HG03571 (cell line): ENCODE measurements around the gene NCLN.
"Not testable (repeated sequence)": the region's sequence is repeated elsewhere in the genome, so short reads cannot be mapped to it uniquely, and the experiment has no call there.

Experiments used
- ATAC-seq: cut with Tn5 transposase; IDR thresholded peaks from one replicate; pipeline ENCODE4 v1.9.1; 2021; ENCODE audit not compliant: unreplicated experiment

The NCLN gene

DNA sequence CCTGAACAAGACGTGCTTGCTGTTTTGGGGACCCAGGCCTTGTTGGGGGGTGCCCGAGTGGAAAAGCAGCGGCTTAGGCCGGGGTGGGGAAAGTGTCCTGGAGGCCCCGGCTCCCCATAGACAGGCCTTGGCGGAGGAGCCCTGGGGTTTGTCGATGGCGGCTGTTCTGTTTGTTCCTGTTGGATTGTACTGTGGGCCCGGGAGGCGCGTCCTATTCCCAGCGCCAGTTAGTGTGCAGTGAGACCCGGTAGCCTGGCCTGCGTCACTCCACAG, 11.1 kb downstream of the NCLN start:
- ATAC-seq = no peak

DNA sequence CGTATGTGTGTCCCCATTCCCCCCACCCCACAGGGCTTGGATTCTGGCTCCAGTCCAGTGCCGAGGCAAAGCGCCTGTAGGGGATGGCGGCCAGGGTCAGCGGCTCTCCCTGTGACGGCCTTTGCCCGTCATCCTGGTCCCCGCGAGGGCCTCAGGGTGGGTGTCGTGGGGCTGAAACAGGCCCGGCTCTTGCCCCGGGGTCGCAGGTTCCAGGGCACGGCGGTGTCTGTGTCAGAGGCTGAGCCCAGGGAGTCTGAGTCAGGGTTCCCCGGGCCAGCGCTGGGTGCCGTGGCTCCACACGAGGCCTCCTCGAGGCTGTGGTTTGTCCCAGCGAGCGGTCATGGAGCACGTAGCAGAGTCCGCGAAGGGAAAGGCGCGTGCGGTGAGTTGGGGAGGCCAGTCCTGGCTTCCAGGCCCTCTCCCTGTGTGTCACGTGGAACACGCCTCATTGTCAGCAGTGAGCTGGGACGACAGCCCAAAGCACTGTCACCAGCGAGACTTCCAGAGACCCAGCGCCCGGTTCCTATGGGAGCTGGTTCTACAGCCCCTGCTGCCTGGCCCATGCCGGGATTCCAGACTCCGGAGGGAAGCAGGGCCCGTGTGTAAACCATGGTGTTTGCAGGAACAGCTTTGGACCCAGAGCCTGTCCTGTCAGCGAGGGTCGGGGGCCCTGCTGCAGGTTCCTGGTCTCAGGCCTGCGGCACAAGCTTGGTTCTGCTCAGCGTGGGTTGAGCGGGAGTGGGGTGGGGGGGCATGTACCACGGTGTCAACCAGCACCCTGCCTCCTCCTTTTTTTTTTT, 13.4 kb downstream of the NCLN start:
- ATAC-seq = no peak

- no peak for ATAC-seq
Measured at GRCh38 chr19:3201072-3201700, 15.5 kb downstream of the NCLN start.

DNA sequence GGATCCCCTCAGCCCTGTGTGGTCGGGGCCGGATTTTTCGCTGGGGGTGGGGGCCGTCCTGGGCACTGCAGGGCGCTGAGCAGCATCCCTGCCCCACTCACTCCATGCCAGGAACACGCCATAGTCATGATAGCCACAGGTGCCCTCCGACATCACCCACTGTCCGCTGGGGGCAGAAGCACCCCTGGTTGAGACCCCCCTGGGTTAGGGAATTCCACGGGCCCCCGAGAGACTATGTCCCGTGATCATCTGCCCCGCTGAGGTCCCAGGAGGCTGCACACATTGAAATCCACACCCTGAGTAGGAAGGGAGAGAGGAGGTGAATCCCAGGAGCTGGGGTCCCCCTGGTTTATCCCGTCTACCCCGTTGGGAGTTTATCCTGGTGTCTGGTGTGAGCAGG, 16.2 kb downstream of the NCLN start:
- no peak for ATAC-seq

GRCh38 chr19:3202346-3202745, 16.6 kb downstream of the NCLN start:
- ATAC-seq = no peak

DNA sequence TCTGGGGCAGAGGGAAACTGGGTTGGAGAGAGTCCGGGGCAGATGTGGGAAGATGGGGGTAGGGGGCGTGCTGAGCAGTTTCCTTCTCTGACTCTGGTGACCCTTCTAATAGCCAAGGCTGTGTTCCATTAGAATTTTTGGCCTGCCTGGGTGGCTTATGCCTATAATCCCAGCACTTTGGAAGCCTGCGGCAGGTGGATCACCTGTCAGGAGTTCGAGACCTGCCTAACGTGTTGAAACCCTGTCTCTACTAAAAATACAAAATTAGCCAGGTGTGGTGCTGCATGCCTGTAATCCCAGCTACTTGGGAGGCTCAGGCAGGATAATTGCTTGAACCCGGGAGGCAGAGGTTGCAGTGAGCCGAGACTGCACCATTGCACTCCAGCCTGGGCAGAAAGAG, 17.2 kb downstream of the NCLN start:
- not testable (repeated sequence) for ATAC-seq

DNA sequence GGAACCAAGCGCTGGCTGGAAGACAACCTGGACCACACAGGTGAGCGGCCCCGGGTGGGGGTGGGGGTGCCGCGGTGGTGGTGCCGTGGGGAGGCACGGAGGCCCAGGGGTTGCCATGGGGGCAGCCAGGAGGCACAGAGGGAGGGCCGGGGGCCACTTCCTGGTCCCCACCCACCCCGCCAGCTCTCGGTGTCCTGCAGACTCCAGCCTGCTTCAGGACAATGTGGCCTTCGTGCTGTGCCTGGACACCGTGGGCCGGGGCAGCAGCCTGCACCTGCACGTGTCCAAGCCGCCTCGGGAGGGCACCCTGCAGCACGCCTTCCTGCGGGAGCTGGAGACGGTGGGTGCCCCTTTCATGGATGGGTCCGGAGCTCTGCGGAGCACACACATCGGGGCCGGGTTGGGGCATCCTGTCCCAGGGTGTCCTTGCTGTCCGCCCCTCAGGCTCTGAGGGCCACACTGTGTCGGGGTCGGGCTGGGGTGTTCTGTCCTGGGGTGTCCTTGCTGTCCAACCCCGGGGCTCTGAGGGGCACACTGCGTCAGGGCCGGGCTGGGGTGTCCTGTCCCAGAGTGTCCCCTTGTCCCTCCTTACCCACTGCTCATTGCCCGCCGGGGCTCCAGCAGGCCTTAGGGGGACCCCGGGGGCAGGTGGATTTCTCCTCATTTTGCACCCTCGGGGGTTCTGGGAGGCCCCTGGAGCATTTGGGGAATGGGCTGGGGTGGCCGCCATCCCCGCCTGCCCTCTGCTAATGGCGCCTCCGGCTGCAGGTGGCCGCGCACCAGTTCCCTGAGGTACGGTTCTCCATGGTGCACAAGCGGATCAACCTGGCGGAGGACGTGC, 18.3 kb downstream of the NCLN start:
- no peak for ATAC-seq

DNA sequence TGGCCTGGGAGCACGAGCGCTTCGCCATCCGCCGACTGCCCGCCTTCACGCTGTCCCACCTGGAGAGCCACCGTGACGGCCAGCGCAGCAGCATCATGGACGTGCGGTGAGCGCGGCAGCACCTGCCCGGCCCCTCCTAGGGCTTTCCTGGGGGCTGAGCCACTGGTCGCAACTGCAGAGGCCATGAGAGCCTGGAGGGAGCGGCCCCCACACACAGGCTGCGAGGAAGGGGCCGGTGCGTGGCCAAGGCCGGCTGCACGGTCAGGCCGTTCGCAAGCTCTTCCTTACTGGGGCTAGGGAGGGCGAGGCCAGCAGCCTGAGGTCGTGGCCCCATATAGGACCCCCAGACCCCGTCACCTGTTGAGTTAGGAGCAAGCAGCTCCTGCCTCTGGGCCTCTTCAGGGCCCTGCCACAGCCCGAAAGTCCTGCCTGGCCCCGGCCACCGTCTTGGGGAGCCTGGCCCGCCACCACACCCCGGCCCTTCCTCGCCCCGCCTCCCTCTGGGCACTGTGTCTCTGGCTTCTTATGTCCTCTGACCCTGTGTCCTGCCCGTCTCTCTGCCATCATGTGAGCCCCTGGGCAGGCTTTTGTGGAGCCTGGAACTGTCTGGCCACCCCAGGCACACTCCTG, 19.0 kb downstream of the NCLN start:
- ATAC-seq = no peak

GRCh38 chr19:3206216-3206953, 20.7 kb downstream of the NCLN start:
- no peak for ATAC-seq

DNA sequence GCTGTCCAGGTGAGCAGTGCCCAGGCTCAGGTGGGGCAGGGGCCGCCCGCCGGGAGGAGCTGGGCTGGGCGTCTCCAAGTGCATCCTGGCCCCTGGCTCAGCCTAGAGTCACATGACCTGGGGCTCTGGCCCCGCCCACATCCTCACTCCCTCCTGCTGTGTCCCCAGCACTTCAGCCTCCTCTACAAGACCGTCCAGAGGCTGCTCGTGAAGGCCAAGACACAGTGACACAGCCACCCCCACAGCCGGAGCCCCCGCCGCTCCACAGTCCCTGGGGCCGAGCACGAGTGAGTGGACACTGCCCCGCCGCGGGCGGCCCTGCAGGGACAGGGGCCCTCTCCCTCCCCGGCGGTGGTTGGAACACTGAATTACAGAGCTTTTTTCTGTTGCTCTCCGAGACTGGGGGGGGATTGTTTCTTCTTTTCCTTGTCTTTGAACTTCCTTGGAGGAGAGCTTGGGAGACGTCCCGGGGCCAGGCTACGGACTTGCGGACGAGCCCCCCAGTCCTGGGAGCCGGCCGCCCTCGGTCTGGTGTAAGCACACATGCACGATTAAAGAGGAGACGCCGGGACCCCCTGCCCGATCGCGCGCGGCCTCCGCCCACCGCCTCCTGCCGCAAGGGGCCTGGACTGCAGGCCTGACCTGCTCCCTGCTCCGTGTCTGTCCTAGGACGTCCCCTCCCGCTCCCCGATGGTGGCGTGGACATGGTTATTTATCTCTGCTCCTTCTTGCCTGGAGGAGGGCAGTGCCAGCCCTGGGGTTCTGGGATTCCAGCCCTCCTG, 21.9 kb downstream of the NCLN start:
- ATAC-seq = no peak

DNA sequence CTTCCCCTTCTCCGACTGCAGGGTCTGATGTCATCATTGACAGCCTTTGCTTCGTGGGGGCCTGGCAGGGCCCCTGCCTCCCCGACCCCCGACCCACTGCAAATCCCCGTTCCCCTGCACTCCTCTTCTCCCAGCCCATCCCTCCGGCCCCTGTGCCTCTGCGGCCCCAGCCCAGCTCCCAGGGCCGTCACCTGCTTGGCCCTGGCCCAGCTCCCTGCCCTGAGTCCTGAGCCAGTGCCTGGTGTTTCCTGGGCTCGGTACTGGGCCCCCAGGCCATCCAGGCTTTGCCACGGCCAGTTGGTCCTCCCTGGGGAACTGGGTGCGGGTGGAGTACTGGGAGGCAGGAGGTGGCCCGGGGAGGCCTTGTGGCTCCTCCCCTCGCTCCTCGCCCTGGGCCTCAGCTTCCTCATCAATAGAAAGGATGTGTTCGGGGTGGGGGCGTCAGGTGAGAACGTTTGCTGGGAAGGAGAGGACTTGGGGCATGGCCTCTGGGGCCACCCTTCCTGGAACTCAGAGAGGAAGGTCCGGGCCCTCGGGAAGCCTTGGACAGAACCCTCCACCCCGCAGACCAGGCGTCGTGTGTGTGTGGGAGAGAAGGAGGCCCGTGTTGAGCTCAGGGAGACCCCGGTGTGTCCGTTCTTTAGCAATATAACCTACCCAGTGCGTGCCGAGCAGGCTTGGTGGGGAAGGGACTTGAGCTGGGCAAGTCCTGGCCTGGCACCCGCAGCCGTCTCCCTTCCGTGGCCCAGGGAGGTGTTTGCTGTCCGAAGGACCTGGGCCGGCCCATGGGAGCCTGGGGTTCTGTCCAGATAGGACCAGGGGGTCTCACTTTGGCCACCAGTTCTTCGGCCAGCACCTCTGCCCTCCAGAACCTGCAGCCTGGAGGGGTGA, 22.8 kb downstream of the NCLN start:
- ATAC-seq = no peak

DNA sequence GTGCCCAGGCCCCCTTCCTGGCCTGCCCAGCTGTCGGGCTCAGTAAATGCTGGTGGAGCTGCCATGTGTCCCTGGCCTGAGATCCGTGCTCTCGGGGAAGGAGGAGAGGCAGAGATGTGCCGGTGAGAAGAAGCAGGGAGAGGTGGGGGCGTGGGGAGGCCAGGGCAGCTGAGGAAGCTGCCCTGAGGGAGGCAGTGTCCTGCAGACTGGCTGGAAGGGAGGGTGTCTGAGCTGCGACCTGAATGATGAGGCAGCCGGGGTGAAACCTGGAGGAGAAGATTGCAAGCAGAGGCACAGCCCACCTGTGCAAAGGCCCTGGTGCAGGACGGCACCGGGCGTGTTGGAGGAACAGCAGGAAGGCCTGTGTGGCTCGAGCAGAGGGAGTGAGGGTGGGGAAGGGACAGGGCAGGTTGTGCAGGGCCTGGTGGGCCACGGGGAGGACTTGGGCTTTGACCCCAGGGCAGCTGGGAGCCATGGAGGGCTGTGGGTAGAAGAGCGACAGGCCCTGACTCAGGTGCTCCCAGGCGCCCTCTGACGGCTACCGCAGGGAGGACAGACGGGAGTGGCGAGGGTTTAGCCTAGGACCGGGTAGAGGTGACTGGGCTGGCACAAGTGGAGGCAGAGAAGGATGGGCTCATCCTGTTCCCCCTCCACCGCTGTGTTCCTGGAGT, 24.8 kb downstream of the NCLN start:
- ATAC-seq = no peak

DNA sequence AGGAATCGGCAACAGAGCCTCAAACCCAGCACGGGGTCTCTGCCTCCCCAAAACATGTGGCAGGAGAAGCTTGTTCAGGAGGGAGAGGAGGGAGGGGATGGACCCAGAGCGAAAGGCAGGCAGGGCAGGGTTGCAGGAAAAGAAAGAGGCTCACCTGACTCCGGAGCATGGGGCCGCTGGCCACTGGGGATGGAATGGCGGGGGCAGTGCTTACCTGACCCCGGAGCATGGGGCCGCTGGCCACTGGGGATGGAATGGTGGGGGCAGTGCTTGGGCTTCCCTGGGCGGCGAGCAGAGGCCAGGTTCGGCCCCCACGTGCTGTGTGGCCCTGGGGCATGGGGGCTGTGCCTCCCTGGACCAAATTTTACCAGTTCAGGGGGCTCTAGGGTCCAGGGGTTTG, 25.5 kb downstream of the NCLN start:
- ATAC-seq = no peak

DNA sequence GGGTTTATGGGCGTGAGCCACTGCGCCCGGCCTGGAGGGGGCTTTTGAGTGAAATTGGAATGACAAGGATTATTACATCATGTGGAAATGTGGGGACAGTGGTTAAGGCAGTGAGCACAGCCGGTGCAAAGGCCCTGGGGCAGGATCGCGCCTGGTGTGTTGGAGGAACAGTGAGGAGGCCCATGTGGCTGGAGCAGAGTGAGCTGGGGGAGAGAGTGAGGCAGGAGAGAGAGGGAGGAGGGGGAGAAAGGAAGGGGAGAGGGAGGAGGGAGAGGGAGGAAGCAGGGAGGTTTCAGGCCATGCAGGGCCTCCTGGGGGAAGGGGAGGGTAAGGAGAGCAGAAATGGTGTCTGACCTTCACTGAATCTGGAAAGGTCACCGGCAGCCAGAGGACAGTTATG, 27.4 kb downstream of the NCLN start:
- no peak for ATAC-seq

DNA sequence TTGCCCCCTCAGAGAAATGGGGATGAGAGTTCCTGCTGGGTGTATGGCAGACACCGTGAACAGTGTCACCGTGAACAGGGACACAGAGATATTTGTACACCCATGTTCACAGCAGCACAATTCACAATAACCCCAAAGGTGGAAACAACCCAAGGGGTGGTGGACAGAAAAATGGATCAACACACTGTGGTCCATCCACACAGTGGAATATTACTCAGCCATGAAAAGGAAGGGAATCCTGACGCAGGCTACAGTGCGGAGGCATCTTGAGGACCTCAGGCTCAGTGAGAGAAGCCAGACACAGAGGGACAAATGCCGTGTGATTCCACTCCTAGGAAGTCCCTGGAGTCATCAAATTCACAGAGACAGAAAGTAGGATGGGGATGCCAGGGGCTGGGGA, 31.1 kb downstream of the NCLN start:
- ATAC-seq = no peak

DNA sequence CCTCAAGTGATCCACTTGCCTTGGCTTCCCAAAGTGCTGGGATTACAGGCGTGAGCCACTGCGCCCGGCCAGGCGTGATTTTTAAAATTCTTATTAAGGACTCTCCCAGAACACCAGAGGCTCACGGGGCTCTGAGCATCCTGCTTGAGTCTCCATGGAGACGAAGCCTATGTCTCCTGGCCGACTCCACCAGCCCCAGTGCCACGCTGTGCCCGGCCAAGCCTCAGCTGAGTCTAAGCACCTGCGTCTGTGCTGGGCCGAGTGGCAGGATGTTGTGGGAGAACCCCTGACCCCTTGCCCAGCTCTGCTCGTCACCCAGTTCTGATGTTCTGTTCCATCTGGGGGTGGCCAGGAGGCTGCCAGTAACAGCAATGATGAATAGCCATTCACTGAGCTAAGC, 34.8 kb downstream of the NCLN start:
- ATAC-seq = no peak

DNA sequence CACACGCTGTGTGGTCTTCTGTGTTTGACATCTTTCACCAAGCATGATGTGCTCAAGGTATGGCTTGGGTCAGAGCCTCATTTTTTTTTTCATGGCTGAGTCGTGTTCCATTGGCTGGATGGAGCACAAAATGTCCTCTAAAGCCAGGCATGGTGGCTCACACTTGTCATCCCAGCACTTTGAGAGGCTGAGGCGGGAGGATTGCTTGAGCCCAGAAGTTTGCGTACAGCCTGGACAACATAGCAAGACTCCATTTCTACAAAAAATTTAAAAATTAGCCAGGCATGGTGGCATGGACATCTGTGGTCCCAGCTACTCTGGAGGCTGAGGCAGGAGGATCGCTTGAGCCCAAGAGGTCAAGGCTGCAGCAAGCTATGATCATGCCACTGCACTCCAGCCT, 35.8 kb downstream of the NCLN start:
- not testable (repeated sequence) for ATAC-seq

DNA sequence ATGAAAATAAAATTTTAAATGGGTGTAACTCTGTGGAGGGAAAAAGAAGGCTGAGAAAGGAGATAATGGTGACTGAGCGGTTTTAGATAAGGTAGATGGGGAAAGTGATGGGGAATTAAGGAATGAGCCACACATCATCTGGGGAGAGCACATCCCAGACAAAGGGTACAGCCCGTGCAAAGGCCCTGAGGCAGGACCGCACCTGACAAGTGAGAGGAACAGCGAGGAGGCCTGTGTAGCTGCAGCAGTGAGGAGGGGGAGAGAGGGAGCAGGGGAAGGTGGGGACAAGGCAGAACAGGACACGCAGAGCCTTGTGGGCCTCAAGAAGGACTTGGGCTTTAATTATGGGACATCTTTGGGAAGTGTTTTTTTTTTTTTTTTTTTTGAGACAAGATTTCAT, 37.0 kb downstream of the NCLN start:
- no peak for ATAC-seq
